Neural progenitor cell (in vitro differentiated cells): Measurements from ENCODE around the gene GULP1. TPM values are rescaled to one million over a fixed set of nuclear protein-coding genes. Genes with fewer than 3 reads are reported as not detected.

Experiments
- DNase-seq: peaks from one replicate; pipeline ENCODE4 v3.0.0-alpha.2; 2016; ENCODE audit warnings: low spot score
- H2AFZ ChIP-seq: fragments of 200-600 bp; sonication (generic); replicated peaks from 2 replicates; pipeline ENCODE4 v1.6.1; 2016; ENCODE audit warnings: antibody characterized with exemption
- H3F3A ChIP-seq: fragments of 200-600 bp; sonication (generic); 2 replicates; pipeline ENCODE4 v1.6.1; 2016; ENCODE audit warnings: antibody characterized with exemption, low read depth
- H3K27ac ChIP-seq: fragments of 200-600 bp; sonication (generic); 2 replicates; pipeline ENCODE4 v1.5.1; 2016; ENCODE audit warnings: mild to moderate bottlenecking
- H3K27me3 ChIP-seq: fragments of 200-600 bp; sonication (generic); 2 replicates; pipeline ENCODE4 v1.6.1; 2016; ENCODE audit warnings: mild to moderate bottlenecking, moderate library complexity
- H3K36me3 ChIP-seq: fragments of 200-600 bp; sonication (generic); 2 replicates; pipeline ENCODE4 v1.5.1; 2016
- H3K4me1 ChIP-seq: fragments of 200-600 bp; sonication (generic); 2 replicates; pipeline ENCODE4 v1.6.1; 2016; ENCODE audit warnings: mixed run types
- H3K4me2 ChIP-seq: fragments of 200-600 bp; sonication (generic); 2 replicates; pipeline ENCODE4 v1.6.1; 2016
- H3K4me3 ChIP-seq: fragments of 200-600 bp; sonication (generic); 2 replicates; pipeline ENCODE4 v1.5.1; 2016
- H3K79me2 ChIP-seq: fragments of 200-600 bp; sonication (generic); 2 replicates; pipeline ENCODE4 v1.6.1; 2016; ENCODE audit warnings: low read depth
- H3K9ac ChIP-seq: fragments of 200-600 bp; sonication (generic); 2 replicates; pipeline ENCODE4 v1.6.1; 2016
- H3K9me3 ChIP-seq: fragments of 200-600 bp; sonication (generic); 2 replicates; pipeline ENCODE4 v1.5.1; 2016; ENCODE audit warnings: low read depth
- H4K20me1 ChIP-seq: fragments of 200-600 bp; sonication (generic); 2 replicates; pipeline ENCODE4 v1.6.1; 2016; ENCODE audit warnings: low read depth
- H3K27ac Mint-ChIP-seq: 3 replicates; pipeline ENCODE4 v1.8.0; 2021; ENCODE audit warnings: mixed read lengths
- H3K27me3 Mint-ChIP-seq: 2 replicates; pipeline ENCODE4 v1.8.0; 2022; ENCODE audit warnings: low read depth, mild to moderate bottlenecking, inconsistent platforms, moderate library complexity, mixed read lengths; ENCODE audit not compliant: insufficient read depth
- H3K36me3 Mint-ChIP-seq: 3 replicates; pipeline ENCODE4 v1.8.0; 2021; ENCODE audit warnings: mixed read lengths
- H3K4me1 Mint-ChIP-seq: 3 replicates; pipeline ENCODE4 v1.8.0; 2021; ENCODE audit warnings: mixed read lengths
- H3K4me3 Mint-ChIP-seq: 3 replicates; pipeline ENCODE4 v1.8.0; 2021; ENCODE audit warnings: mild to moderate bottlenecking, moderate library complexity, mixed read lengths
- H3K9me3 Mint-ChIP-seq: 3 replicates; pipeline ENCODE4 v1.8.0; 2020; ENCODE audit warnings: mixed read lengths
- EZH2 ChIP-seq: fragments of 200-600 bp; sonication (generic); IDR thresholded peaks from 2 replicates; pipeline ENCODE4 v1.6.1; 2017; ENCODE audit warnings: antibody characterized with exemption, mild to moderate bottlenecking, moderate library complexity
- EZH2phosphoT487 ChIP-seq: fragments of 200-600 bp; sonication (generic); IDR thresholded peaks from 2 replicates; pipeline ENCODE4 v1.6.1; 2017; ENCODE audit warnings: antibody characterized with exemption
- total RNA-seq: library from RNA; depleted of rRNA; stranded (reverse); fragments of >200 nt; gene quantifications from 2 replicates; pipeline ENCODE4 v1.2.3, GENCODE V29; 2015; ENCODE audit warnings: low replicate concordance
- TF ChIP-seq, protein P1 (sequence below): fragments of 200-600 bp; sonication (generic); IDR thresholded peaks from 2 replicates; pipeline ENCODE4 v1.5.1; 2017; ENCODE audit warnings: antibody characterized with exemption, mild to moderate bottlenecking

GULP1 gene
- total RNA-seq, 1 donor from 2014 or later = 154 TPM

- H3K4me3 ChIP-seq = no peak overlapping the region
- no peaks in the 10 kb centered on the region for H3K36me3 ChIP-seq
- peaks cover 100% of the 10 kb centered on the region for H3K79me2 ChIP-seq
- no peaks in the 10 kb centered on the region for H3K27me3 ChIP-seq
- Mint-ChIP-seq H3K36me3 (peaks cover 21% of the 10 kb centered on the region), H3K9me3 (peaks cover 21% of the 10 kb centered on the region), H3K27me3 (no peaks in the 10 kb centered on the region), H3K27ac (no peak overlapping the region), H3K4me3 (no peak overlapping the region), H3K4me1 (peaks cover 6% of the 10 kb centered on the region)
- H2AFZ ChIP-seq = no peak overlapping the region
- H3F3A ChIP-seq = peaks cover 8% of the 10 kb centered on the region
- H4K20me1 ChIP-seq = peaks cover 8% of the 10 kb centered on the region
- H3K4me1 ChIP-seq = peaks cover 47% of the 10 kb centered on the region
- TF ChIP-seq EZH2phosphoT487 (no peak), EZH2 (no peak)
- TF ChIP-seq, protein P1, sequence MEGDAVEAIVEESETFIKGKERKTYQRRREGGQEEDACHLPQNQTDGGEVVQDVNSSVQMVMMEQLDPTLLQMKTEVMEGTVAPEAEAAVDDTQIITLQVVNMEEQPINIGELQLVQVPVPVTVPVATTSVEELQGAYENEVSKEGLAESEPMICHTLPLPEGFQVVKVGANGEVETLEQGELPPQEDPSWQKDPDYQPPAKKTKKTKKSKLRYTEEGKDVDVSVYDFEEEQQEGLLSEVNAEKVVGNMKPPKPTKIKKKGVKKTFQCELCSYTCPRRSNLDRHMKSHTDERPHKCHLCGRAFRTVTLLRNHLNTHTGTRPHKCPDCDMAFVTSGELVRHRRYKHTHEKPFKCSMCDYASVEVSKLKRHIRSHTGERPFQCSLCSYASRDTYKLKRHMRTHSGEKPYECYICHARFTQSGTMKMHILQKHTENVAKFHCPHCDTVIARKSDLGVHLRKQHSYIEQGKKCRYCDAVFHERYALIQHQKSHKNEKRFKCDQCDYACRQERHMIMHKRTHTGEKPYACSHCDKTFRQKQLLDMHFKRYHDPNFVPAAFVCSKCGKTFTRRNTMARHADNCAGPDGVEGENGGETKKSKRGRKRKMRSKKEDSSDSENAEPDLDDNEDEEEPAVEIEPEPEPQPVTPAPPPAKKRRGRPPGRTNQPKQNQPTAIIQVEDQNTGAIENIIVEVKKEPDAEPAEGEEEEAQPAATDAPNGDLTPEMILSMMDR = peak; percentile 43
- H3K9me3 ChIP-seq = no peaks in the 10 kb centered on the region
- no peak overlapping the region for H3K4me2 ChIP-seq
- DNase-seq = peak; percentile 9
- H3K9ac ChIP-seq = no peak overlapping the region
- H3K27ac ChIP-seq = no peak overlapping the region
These were observed 28.2 kb downstream of the GULP1 start for GRCh38 chr2:188319838-188320237.

DNA sequence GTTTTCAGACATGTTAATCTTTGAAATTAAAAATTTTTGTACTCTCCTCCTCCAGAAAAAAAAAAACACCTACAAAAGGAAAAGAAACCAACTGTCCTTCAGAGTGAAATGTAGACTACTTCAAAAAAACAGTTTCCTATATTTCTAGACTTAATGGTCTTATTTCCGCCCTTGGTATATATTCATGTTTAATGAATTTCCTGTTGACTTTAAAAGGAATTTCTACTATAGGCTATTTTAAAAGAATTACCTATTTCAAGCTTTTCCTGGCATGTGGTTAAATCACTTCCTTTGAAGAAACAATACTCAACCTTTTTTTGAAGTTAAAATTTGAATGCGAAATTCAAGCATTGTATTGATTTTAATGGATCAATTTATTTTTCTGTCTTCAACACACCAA is 29.2 kb downstream of the GULP1 start:
- H3K36me3 ChIP-seq = no peaks in the 10 kb centered on the region
- peaks cover 46% of the 10 kb centered on the region for H3K4me1 ChIP-seq
- H3K27ac ChIP-seq = no peak overlapping the region
- H3K4me2 ChIP-seq = no peak overlapping the region
- no peak overlapping the region for H2AFZ ChIP-seq
- H3K9me3 ChIP-seq = no peaks in the 10 kb centered on the region
- H3K4me3 ChIP-seq = no peak overlapping the region
- Mint-ChIP-seq H3K36me3 (peaks cover 18% of the 10 kb centered on the region), H3K9me3 (peaks cover 15% of the 10 kb centered on the region), H3K4me3 (no peak overlapping the region), H3K27me3 (no peaks in the 10 kb centered on the region), H3K27ac (no peak overlapping the region), H3K4me1 (peaks cover 6% of the 10 kb centered on the region)
- H3K27me3 ChIP-seq = no peaks in the 10 kb centered on the region
- DNase-seq = no peak
- H3K79me2 ChIP-seq = peaks cover 100% of the 10 kb centered on the region
- H4K20me1 ChIP-seq = peaks cover 8% of the 10 kb centered on the region
- H3K9ac ChIP-seq = no peak overlapping the region
- TF ChIP-seq EZH2phosphoT487 = no peak
- TF ChIP-seq, protein P1 = no peak
- no peak for TF ChIP-seq EZH2
- H3F3A ChIP-seq = peaks cover 8% of the 10 kb centered on the region

GRCh38 chr2:188322569-188323551 is 31.2 kb downstream of the GULP1 start:
- H3F3A ChIP-seq = peaks cover 8% of the 10 kb centered on the region
- Mint-ChIP-seq H3K36me3 (peaks cover 9% of the 10 kb centered on the region), H3K4me1 (peaks cover 11% of the 10 kb centered on the region), H3K4me3 (no peak overlapping the region), H3K9me3 (peaks cover 5% of the 10 kb centered on the region), H3K27ac (no peak overlapping the region), H3K27me3 (no peaks in the 10 kb centered on the region)
- H3K79me2 ChIP-seq = peaks cover 100% of the 10 kb centered on the region
- no peaks in the 10 kb centered on the region for H3K36me3 ChIP-seq
- H3K4me1 ChIP-seq = peaks cover 48% of the 10 kb centered on the region
- H3K4me2 ChIP-seq = peak overlapping the region; percentile 23
- no peaks in the 10 kb centered on the region for H3K27me3 ChIP-seq
- no peak overlapping the region for H2AFZ ChIP-seq
- H4K20me1 ChIP-seq = peaks cover 14% of the 10 kb centered on the region
- H3K4me3 ChIP-seq = no peak overlapping the region
- H3K27ac ChIP-seq = no peak overlapping the region
- no peak for DNase-seq
- no peaks in the 10 kb centered on the region for H3K9me3 ChIP-seq
- no peak overlapping the region for H3K9ac ChIP-seq
- TF ChIP-seq EZH2phosphoT487 = no peak
- TF ChIP-seq, protein P1 = no peak
- no peak for TF ChIP-seq EZH2
